ENCODE results near the gene CTSA. TPM values are rescaled to one million over a fixed set of nuclear protein-coding genes. Genes with fewer than 3 reads are reported as not detected.

CTSA gene
- total and polyA plus RNA-seq, 9 of the 15 experiments (the other 6 are each of a cell fraction or from before 2014, with no cell fraction given) = 8.8 to 61.7 (median 28.3) TPM

GRCh38 chr20:45943613-45944012, 52.5 kb downstream of the CTSA start:
- no peaks in the 10 kb centered on the region for H3K79me2 ChIP-seq (ENCODE audit: control insufficient read depth, insufficient read depth, low read length)
- DNase-seq (ENCODE audit: extremely low read depth in 1 of 4, low spot score in 3 of 4) (no peak), FAIRE-seq (no peak), ATAC-seq (no peak)
- peaks cover 8% of the 10 kb centered on the region for H3K9me1 ChIP-seq (ENCODE audit: control insufficient read depth, insufficient read depth, low read length)
- TF ChIP-seq ZNF133 (CRISPR knock-in tag; IDR thresholded peaks at IDR 0.05) (no peak), PTTG1 (tag; IDR thresholded peaks at IDR 0.05; ENCODE audit: low read depth) (no peak), TEAD1 (CRISPR knock-in tag; IDR thresholded peaks at IDR 0.05) (no peak), MAFK (IDR thresholded peaks at IDR 0.05; ENCODE audit: low read length) (no peak), ZFP36 (IDR thresholded peaks at IDR 0.05; ENCODE audit: low read depth, low read length, partially characterized antibody) (peak; percentile 72)
- H3K4me1 ChIP-seq (replicated peaks in 1 of 2; ENCODE audit: control insufficient read depth in 2 of 2, insufficient read depth in 2 of 2, low read length in 2 of 2) = peaks cover 20 to 48% of the 10 kb centered on the region in 2 experiments
- H3K9ac ChIP-seq (ENCODE audit: insufficient read depth in 1 of 2, low read depth in 2 of 2, low read length in 2 of 2) = peak overlapping the region in 1 of 2 experiments; percentile 82; a peak in 3 of 4 replicates
- intact Hi-C loops (cut with micrococcal nuclease) = no loop called here
- ChIA-PET POLR2A (interaction anchor here (0.5 to 2.7 kb wide), 9 partner anchors 8 to 290 kb away, joined by 3 to 15 read pairs (median 7); partner anchors contain the start of gene PCIF1), CTCF (ENCODE audit: low intra/inter-chr PET ratio) (no interaction called here)
- WGBS (ENCODE audit: insufficient coverage, low coverage, missing lambda C conversion rate) = 76% methylated on average over 6 of the region's 6 CpGs
- peaks cover 91% of the 10 kb centered on the region for H3K36me3 ChIP-seq (ENCODE audit: control insufficient read depth, insufficient read depth, low read length)
- H3K9me3 ChIP-seq (replicated peaks; ENCODE audit: control insufficient read depth, insufficient read depth, low read depth, low read length) = no peaks in the 10 kb centered on the region
- H3K27ac ChIP-seq (ENCODE audit: extremely low read depth, low read depth, low read length) = peak overlapping the region; percentile 75
- in situ Hi-C loops (cut with MboI) = no loop called here
- H3K4me3 ChIP-seq = no peak overlapping the region
- H3K27me3 ChIP-seq (ENCODE audit: control insufficient read depth in 2 of 2, insufficient read depth in 2 of 2, low read length in 2 of 2) = no peaks in the 10 kb centered on the region
- H4K20me1 ChIP-seq (replicated peaks; ENCODE audit: control insufficient read depth, insufficient read depth, low read length) = peaks cover 18% of the 10 kb centered on the region
- peak overlapping the region; percentile 33 for H3K4me2 ChIP-seq (ENCODE audit: insufficient read depth, low read length)
- H2AFZ ChIP-seq (ENCODE audit: low read depth, low read length) = no peak overlapping the region
- BruUV-seq (replicated peaks) = no TSS peak

Measured in K562 (cell line).